Measurements from ENCODE around the gene KSR2.
"Not testable (repeated sequence)": the region's sequence is repeated elsewhere in the genome, so short reads cannot be mapped to it uniquely, and the experiment has no call there.

KSR2 gene

DNA sequence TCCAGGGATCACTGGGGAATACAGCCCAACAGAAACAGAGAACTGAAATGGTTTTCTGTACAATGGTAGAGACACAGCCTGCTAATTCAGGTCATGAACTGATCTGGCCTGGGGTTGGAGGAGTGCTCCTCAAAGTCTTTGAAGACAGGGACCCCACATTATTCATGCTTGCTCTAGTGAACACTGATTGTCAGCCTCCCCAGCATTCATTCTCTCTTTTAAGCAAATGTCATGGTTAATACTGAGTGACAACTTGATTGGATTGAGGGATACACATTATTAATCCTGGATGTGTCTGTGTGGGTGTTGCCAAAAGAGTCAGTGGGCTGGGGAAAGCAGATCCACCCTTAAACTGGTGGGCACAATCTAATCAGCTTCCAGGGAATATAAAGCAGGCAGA, 319.0 kb downstream of the KSR2 start:
- peaks cover 7% of the 10 kb centered on the region for H3K9me3 Mint-ChIP-seq
- H3K27ac Mint-ChIP-seq = no peak overlapping the region
- no peak overlapping the region for H3K4me3 Mint-ChIP-seq
- no peaks in the 10 kb centered on the region for H3K27me3 Mint-ChIP-seq (ENCODE audit: low read depth)
- H3K36me3 Mint-ChIP-seq (ENCODE audit: low read depth) = no peaks in the 10 kb centered on the region
- no peaks in the 10 kb centered on the region for H3K4me1 Mint-ChIP-seq (ENCODE audit: low read depth)

- H3K36me3 Mint-ChIP-seq (ENCODE audit: low read depth) = no peaks in the 10 kb centered on the region
- H3K9me3 Mint-ChIP-seq = peaks cover 4% of the 10 kb centered on the region
- no peak overlapping the region for H3K4me3 Mint-ChIP-seq
- no peaks in the 10 kb centered on the region for H3K4me1 Mint-ChIP-seq (ENCODE audit: low read depth)
- no peak overlapping the region for H3K27ac Mint-ChIP-seq
- no peaks in the 10 kb centered on the region for H3K27me3 Mint-ChIP-seq (ENCODE audit: low read depth)
Observed at GRCh38 chr12:117646520-117646919, 322.3 kb downstream of the KSR2 start.

GRCh38 chr12:117645473-117645872, 323.3 kb downstream of the KSR2 start:
- H3K36me3 Mint-ChIP-seq (ENCODE audit: low read depth) = no peaks in the 10 kb centered on the region
- H3K27ac Mint-ChIP-seq = no peak overlapping the region
- no peaks in the 10 kb centered on the region for H3K9me3 Mint-ChIP-seq
- H3K4me3 Mint-ChIP-seq = no peak overlapping the region
- H3K4me1 Mint-ChIP-seq (ENCODE audit: low read depth) = no peaks in the 10 kb centered on the region
- no peaks in the 10 kb centered on the region for H3K27me3 Mint-ChIP-seq (ENCODE audit: low read depth)

- Mint-ChIP-seq H3K36me3 (ENCODE audit: low read depth) (no peaks in the 10 kb centered on the region), H3K9me3 (no peaks in the 10 kb centered on the region), H3K27me3 (ENCODE audit: low read depth) (no peaks in the 10 kb centered on the region), H3K4me3 (no peak overlapping the region), H3K4me1 (ENCODE audit: low read depth) (no peaks in the 10 kb centered on the region), H3K27ac (no peak overlapping the region)
Observed at GRCh38 chr12:117643971-117644370, 324.8 kb downstream of the KSR2 start.

GRCh38 chr12:117641885-117642284, 326.9 kb downstream of the KSR2 start:
- no peaks in the 10 kb centered on the region for H3K4me1 Mint-ChIP-seq (ENCODE audit: low read depth)
- H3K9me3 Mint-ChIP-seq = peaks cover 6% of the 10 kb centered on the region
- no peaks in the 10 kb centered on the region for H3K36me3 Mint-ChIP-seq (ENCODE audit: low read depth)
- H3K27ac Mint-ChIP-seq = no peak overlapping the region
- no peak overlapping the region for H3K4me3 Mint-ChIP-seq
- H3K27me3 Mint-ChIP-seq (ENCODE audit: low read depth) = no peaks in the 10 kb centered on the region

DNA sequence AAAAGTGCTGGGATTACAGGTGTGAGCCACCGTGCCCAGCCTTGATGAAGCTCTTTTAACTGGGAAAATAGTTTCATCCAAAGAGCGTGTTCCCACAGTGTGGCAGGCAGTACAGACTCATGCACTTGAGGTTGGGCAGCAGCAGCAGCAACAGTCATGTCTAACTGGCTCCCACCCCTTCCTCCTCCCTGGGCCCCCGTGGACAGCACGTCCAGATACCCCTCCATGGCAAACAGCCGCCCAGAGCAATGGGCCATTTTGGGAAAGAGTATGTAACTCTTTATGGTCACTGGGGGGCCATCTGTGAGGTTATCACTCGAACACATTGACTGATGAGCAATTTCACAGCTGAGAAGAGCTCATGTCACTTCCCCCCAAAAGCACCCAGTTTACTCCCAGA, 328.3 kb downstream of the KSR2 start:
- H3K4me3 Mint-ChIP-seq = no peak overlapping the region
- H3K4me1 Mint-ChIP-seq (ENCODE audit: low read depth) = no peaks in the 10 kb centered on the region
- H3K27ac Mint-ChIP-seq = no peak overlapping the region
- H3K36me3 Mint-ChIP-seq (ENCODE audit: low read depth) = no peaks in the 10 kb centered on the region
- peaks cover 12% of the 10 kb centered on the region for H3K9me3 Mint-ChIP-seq
- H3K27me3 Mint-ChIP-seq (ENCODE audit: low read depth) = no peaks in the 10 kb centered on the region

GRCh38 chr12:117629454-117629853, 339.3 kb downstream of the KSR2 start:
- Mint-ChIP-seq H3K4me1 (ENCODE audit: low read depth) (no peaks in the 10 kb centered on the region), H3K9me3 (peaks cover 13% of the 10 kb centered on the region), H3K27me3 (ENCODE audit: low read depth) (no peaks in the 10 kb centered on the region)

DNA sequence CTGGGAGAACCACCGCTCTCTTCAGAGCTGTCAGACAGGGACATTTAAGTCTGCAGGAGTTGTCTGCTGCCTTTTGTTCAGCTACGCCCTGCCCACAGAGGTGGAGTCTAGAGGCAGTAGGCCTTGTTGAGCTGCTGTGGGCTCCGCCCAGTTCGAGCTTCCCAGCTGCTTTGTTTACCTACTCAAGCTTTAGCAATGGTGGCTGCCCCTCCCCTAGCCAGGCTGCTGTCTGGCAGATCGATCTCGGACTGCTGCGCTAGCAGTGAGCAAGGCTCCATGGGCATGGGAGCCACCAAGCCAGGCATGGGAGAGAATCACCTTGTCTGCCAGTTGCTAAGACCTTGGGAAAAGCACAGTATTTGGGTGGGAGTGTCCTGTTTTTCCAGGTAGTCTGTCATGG, 340.1 kb downstream of the KSR2 start:
- not testable (repeated sequence) for H3K36me3 Mint-ChIP-seq (ENCODE audit: low read depth); H3K27ac Mint-ChIP-seq; H3K27me3 Mint-ChIP-seq (ENCODE audit: low read depth); H3K4me3 Mint-ChIP-seq; H3K4me1 Mint-ChIP-seq (ENCODE audit: low read depth)
- peaks cover 13% of the 10 kb centered on the region for H3K9me3 Mint-ChIP-seq

More at GRCh38 chr12:117629454-117629853, 339.3 kb downstream of the KSR2 start:
- Mint-ChIP-seq H3K4me3 (no peak overlapping the region), H3K27ac (no peak overlapping the region), H3K36me3 (ENCODE audit: low read depth) (no peaks in the 10 kb centered on the region)

DNA sequence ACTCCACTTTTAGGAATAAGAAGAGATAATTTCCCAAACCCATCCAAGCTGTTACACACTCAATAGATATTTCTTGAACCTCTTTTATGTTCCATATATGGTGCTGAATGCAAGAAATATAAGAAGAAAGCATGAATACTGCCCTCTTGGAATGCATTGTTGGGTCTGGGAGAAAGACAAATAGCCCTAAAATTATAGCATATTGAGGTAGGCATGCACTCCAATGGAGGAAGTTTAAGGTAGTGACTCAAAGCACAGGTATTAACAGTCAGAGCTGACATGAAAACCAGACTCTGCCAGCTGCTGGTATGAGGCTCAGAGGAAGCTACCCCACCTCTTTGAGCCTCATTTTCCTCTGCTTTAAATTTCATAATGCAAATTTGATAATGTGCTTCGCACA, 346.0 kb downstream of the KSR2 start:
- H3K9me3 Mint-ChIP-seq = peaks cover 6% of the 10 kb centered on the region
- H3K36me3 Mint-ChIP-seq (ENCODE audit: low read depth) = no peaks in the 10 kb centered on the region
- H3K27me3 Mint-ChIP-seq (ENCODE audit: low read depth) = no peaks in the 10 kb centered on the region
- no peak overlapping the region for H3K4me3 Mint-ChIP-seq
- H3K27ac Mint-ChIP-seq = no peak overlapping the region
- no peaks in the 10 kb centered on the region for H3K4me1 Mint-ChIP-seq (ENCODE audit: low read depth)

GRCh38 chr12:117622087-117622486, 346.7 kb downstream of the KSR2 start:
- Mint-ChIP-seq H3K4me3 (no peak overlapping the region), H3K36me3 (ENCODE audit: low read depth) (no peaks in the 10 kb centered on the region), H3K27ac (no peak overlapping the region), H3K9me3 (peaks cover 6% of the 10 kb centered on the region), H3K4me1 (ENCODE audit: low read depth) (no peaks in the 10 kb centered on the region), H3K27me3 (ENCODE audit: low read depth) (no peaks in the 10 kb centered on the region)

DNA sequence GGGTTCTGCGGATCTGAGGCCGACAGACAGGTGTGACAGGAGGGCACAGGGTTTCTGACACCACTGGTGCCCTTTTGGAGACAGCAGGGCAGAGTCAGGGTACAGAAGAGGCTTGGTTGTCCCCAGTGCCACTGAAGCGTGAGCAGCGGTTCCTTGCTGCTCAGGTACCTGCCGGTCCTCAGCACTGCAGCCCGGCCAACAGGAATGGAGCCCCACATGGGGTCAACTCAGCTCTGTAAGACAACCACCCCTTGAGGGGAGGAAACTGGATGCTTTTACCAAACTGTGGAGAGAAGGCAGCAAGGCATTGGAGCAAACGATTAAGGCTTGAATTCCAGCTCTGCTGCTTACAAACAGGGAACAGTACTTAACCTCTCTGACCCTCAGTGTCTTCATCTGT, 361.0 kb downstream of the KSR2 start:
- H3K27me3 Mint-ChIP-seq (ENCODE audit: low read depth) = no peaks in the 10 kb centered on the region
- no peak overlapping the region for H3K4me3 Mint-ChIP-seq
- H3K27ac Mint-ChIP-seq = no peak overlapping the region
- no peaks in the 10 kb centered on the region for H3K36me3 Mint-ChIP-seq (ENCODE audit: low read depth)
- H3K9me3 Mint-ChIP-seq = no peaks in the 10 kb centered on the region
- no peaks in the 10 kb centered on the region for H3K4me1 Mint-ChIP-seq (ENCODE audit: low read depth)

DNA sequence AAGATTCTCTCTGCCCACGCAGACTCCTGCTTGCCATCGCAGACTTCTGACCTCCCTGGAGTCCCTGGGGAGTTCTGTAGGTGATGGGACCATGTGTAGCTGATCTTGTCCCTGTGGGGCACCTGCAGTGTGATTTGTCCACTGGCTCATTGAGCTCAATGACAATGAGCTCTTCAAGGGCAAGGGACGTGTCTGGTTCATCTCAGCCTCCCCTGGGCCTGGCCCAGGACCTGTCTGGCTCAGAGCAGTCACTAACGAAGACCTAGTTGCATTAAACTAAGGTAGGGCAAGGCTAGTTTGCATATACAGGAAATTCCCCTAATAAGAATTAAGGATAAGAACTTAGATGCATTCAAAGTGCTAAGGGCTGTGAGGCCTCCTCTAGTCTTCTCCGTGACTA, 361.8 kb downstream of the KSR2 start:
- no peak overlapping the region for H3K27ac Mint-ChIP-seq
- no peaks in the 10 kb centered on the region for H3K9me3 Mint-ChIP-seq
- no peaks in the 10 kb centered on the region for H3K27me3 Mint-ChIP-seq (ENCODE audit: low read depth)
- H3K36me3 Mint-ChIP-seq (ENCODE audit: low read depth) = no peaks in the 10 kb centered on the region
- no peaks in the 10 kb centered on the region for H3K4me1 Mint-ChIP-seq (ENCODE audit: low read depth)
- H3K4me3 Mint-ChIP-seq = no peak overlapping the region

GRCh38 chr12:117606024-117606423, 362.8 kb downstream of the KSR2 start:
- Mint-ChIP-seq H3K27ac (no peak overlapping the region), H3K36me3 (ENCODE audit: low read depth) (no peaks in the 10 kb centered on the region)

DNA sequence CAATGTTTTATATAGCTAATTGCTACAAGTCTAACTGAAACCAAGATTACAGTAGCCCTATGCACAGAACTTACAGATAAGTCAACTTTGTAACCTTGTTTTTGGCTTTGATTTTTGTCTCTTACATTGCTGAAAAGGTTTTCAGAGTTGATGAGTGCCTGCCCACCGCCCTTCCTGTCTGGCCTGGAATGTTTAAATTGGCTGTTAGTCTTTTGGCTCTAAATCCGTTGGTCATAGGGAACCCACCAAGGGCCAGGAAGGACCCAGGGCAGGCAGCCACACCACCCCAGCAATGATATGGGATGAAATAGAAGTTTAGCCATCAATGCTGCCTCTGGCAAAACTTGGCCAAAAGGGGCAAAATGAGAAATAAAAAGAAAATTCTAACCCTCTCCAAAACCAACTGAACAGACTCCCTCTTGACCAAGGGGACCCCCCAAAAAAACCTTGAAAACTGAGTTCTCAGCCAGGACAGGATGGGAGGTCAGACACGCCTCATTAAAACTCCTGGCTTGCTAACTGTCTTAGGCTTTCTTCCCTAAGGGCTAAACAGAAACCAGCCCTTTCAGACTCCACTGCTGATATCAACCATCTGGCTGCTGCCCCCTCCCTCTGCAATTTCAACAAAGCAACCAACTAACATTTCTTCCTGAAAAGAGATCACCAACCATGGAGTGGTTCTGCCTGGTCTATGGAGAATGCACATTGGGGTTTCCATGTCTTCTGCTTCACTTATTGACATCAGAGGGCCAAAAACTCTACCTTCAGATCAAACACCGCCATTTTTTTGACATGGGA, 365.3 kb downstream of the KSR2 start:
- H3K4me3 Mint-ChIP-seq = no peak overlapping the region
- H3K4me1 Mint-ChIP-seq (ENCODE audit: low read depth) = no peaks in the 10 kb centered on the region
- H3K27me3 Mint-ChIP-seq (ENCODE audit: low read depth) = no peaks in the 10 kb centered on the region
- H3K36me3 Mint-ChIP-seq (ENCODE audit: low read depth) = no peaks in the 10 kb centered on the region
- H3K9me3 Mint-ChIP-seq = no peaks in the 10 kb centered on the region
- no peak overlapping the region for H3K27ac Mint-ChIP-seq

More at GRCh38 chr12:117606024-117606423, 362.8 kb downstream of the KSR2 start:
- no peaks in the 10 kb centered on the region for H3K27me3 Mint-ChIP-seq (ENCODE audit: low read depth)
- no peaks in the 10 kb centered on the region for H3K9me3 Mint-ChIP-seq
- H3K4me3 Mint-ChIP-seq = no peak overlapping the region
- H3K4me1 Mint-ChIP-seq (ENCODE audit: low read depth) = no peaks in the 10 kb centered on the region

DNA sequence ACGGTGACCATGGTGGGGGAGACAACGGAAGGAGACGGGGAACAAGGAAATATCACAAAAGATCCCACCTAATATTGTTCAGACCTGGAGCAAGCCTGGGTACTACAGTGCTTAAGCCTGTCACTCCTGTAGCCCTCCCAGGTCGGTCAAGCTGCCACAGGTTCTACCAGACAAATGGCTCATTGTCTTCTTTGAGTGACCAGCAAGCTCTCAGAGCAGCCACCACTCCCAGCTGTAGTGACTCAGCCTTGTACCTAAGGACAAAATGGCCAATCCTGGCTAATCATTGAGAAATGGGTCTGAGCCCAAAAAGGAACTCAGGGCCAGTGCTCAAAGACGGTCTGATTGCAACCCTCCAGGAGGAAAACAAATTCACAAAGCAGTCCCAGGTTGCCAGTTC, 368.9 kb downstream of the KSR2 start:
- no peaks in the 10 kb centered on the region for H3K9me3 Mint-ChIP-seq
- no peaks in the 10 kb centered on the region for H3K27me3 Mint-ChIP-seq (ENCODE audit: low read depth)
- no peaks in the 10 kb centered on the region for H3K36me3 Mint-ChIP-seq (ENCODE audit: low read depth)
- H3K4me3 Mint-ChIP-seq = no peak overlapping the region
- H3K4me1 Mint-ChIP-seq (ENCODE audit: low read depth) = no peaks in the 10 kb centered on the region
- no peak overlapping the region for H3K27ac Mint-ChIP-seq

DNA sequence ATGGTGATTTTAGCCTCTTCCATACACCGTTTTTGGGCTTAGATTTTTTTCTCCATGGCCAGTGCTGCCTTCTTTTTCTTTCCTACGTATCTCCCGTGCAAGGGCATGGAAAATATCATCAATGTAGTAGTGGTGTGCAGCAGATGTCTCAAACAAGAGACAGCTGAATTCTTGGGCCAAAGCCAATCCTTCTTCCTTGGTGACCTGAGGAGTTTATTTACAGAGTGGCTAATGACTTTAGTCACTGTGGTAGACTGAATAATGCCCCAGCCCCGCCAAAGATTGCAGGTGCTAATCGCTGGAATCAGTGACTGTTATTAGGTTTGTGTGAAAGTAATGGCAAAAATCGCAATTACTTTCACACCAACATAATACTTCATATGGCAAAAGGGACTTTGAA, 371.8 kb downstream of the KSR2 start:
- Mint-ChIP-seq H3K36me3 (ENCODE audit: low read depth) (no peaks in the 10 kb centered on the region), H3K9me3 (no peaks in the 10 kb centered on the region), H3K27ac (no peak overlapping the region), H3K27me3 (ENCODE audit: low read depth) (no peaks in the 10 kb centered on the region), H3K4me3 (no peak overlapping the region), H3K4me1 (ENCODE audit: low read depth) (no peaks in the 10 kb centered on the region)
